ENCODE data around the gene TPCN2. TPM values are rescaled to one million over a fixed set of nuclear protein-coding genes. Genes with fewer than 3 reads are reported as not detected.

TPCN2 gene
- total RNA-seq, 1 experiment from 2014 or later, result 15.2 TPM

DNA sequence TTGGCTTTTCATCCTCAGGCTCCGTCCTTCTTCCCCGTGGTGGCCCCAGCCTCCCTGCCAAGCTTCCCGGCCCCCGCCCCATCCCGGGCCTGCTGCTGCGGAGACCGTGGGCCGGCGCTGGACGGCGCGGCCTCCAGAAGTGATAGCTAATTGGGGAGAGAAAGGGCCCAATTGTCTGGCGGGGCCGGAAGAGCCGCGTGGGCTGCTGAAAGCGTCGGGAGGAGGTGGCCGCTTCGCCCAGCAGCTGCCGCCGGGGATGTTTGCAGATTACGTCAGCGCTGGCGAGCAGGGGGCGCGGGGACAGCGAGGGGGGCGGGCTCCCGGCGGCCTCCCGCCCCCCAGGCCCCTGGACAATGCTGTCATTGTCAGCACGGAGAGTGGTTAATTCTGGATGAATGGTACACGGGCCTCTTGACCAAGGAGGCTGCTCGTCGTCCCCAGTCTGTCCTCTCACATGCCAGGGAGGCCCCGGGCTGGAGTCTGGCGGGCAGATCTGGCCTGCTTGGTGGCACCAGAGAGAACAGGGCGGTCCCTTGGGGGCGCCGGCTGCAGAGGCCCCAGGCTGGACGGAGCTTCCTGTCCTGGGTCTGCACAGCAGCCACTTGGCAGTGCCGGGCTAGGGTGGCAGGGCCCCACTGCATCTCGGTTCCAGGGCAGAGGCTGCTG lies 108.6 kb downstream of the TPCN2 start (continued):
- TF ChIP-seq REST (IDR thresholded peaks at IDR 0.05; ENCODE audit: low read depth) (no peak), JUND (IDR thresholded peaks at IDR 0.05) (no peak), EZH2phosphoT487 (IDR thresholded peaks at IDR 0.05; ENCODE audit: borderline replicate concordance) (no peak), TCF7L2 (IDR thresholded peaks at IDR 0.05; ENCODE audit: borderline replicate concordance, extremely low read depth, insufficient read depth, insufficient read length) (no peak), EGR1 (IDR thresholded peaks at IDR 0.05; ENCODE audit: low read depth) (no peak), CBX3 (IDR thresholded peaks at IDR 0.05; ENCODE audit: low read depth) (no peak), YY1 (IDR thresholded peaks at IDR 0.05; ENCODE audit: extremely low read depth, insufficient replicate concordance, low read depth, low read length) (no peak), RAD21 (IDR thresholded peaks at IDR 0.05; ENCODE audit: low read depth) (no peak)

- no peaks in the 10 kb centered on the region for H3K9me3 ChIP-seq (ENCODE audit: control insufficient read depth in 1 of 2, insufficient read depth in 1 of 2, low read depth in 1 of 2, low read length in 2 of 2)
- H4K20me1 ChIP-seq (ENCODE audit: insufficient read depth), result no peaks in the 10 kb centered on the region
- H3K79me2 ChIP-seq (ENCODE audit: insufficient read depth, low read length), result no peaks in the 10 kb centered on the region
- no peak overlapping the region for H3K4me3 ChIP-seq (replicated peaks in 1 of 2; ENCODE audit: low read depth in 1 of 2, low read length in 2 of 2)
- intact Hi-C loops (cut with micrococcal nuclease), result no loop called here
- TF ChIP-seq TCF7L2 (IDR thresholded peaks at IDR 0.05; ENCODE audit: borderline replicate concordance, extremely low read depth, insufficient read depth, insufficient read length) (no peak), RAD21 (IDR thresholded peaks at IDR 0.05; ENCODE audit: low read depth) (no peak), POLR2A (IDR thresholded peaks at IDR 0.05; ENCODE audit: borderline replicate concordance, extremely low read depth, insufficient read depth, insufficient read length) (no peak), EZH2 (IDR thresholded peaks at IDR 0.05) (no peak), JUND (IDR thresholded peaks at IDR 0.05) (no peak), FOSL1 (IDR thresholded peaks at IDR 0.05; ENCODE audit: low read depth) (no peak), ELF1 (IDR thresholded peaks at IDR 0.05; ENCODE audit: borderline replicate concordance, low read depth) (no peak), EGR1 (IDR thresholded peaks at IDR 0.05; ENCODE audit: low read depth) (no peak), CEBPB (IDR thresholded peaks at IDR 0.05; ENCODE audit: low read depth) (no peak), YY1 (IDR thresholded peaks at IDR 0.05; ENCODE audit: extremely low read depth, insufficient replicate concordance, low read depth, low read length) (no peak), POLR2AphosphoS5 (IDR thresholded peaks at IDR 0.05; ENCODE audit: low read depth, low read length) (no peak), ZFX (IDR thresholded peaks at IDR 0.05) (no peak), SIN3A (IDR thresholded peaks at IDR 0.05; ENCODE audit: low read depth) (no peak), ZNF274 (IDR thresholded peaks at IDR 0.05; ENCODE audit: low read depth, low read length) (no peak)
- TF ChIP-seq, protein P1, sequence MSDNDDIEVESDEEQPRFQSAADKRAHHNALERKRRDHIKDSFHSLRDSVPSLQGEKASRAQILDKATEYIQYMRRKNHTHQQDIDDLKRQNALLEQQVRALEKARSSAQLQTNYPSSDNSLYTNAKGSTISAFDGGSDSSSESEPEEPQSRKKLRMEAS (IDR thresholded peaks at IDR 0.05), result no peak
- RAD21 ChIA-PET (ENCODE audit: low non-redundant PET in 1 of 2, low total read pairs in 2 of 2, uncharacterized antibody in 2 of 2, unreplicated experiment in 2 of 2), result no interaction called here
- no peak overlapping the region for H3K27ac ChIP-seq (ENCODE audit: low read depth, low read length)
- H2AFZ ChIP-seq (ENCODE audit: low read depth, low read length, poor library complexity, severe bottlenecking), result no peak overlapping the region
- H3K4me2 ChIP-seq (ENCODE audit: low read length), result no peak overlapping the region
- H3K9ac ChIP-seq (ENCODE audit: low read length), result no peak overlapping the region
- BruUV-seq (replicated peaks), result no TSS peak
- ATAC-seq (no peak), DNase-seq (ENCODE audit: low read depth, low spot score) (no peak)
- no peaks in the 10 kb centered on the region for H3K27me3 ChIP-seq (ENCODE audit: insufficient read depth, low read length)
- POLR2A ChIA-PET, result no interaction called here
- CTCF ChIA-PET, result no interaction called here
- 0 out of 2 replicates have a peak, but pooled peaks cover 2% of the 10 kb centered on the region for H3K9me2 ChIP-seq (ENCODE audit: insufficient read depth)
- H3K4me1 ChIP-seq (ENCODE audit: control insufficient read depth in 1 of 2, insufficient read depth in 2 of 2, low read length in 2 of 2), result no peaks in the 10 kb centered on the region
- no peaks in the 10 kb centered on the region for H3K36me3 ChIP-seq (ENCODE audit: control insufficient read depth in 1 of 2, insufficient read depth in 2 of 2, low read length in 2 of 2)
Measured at GRCh38 chr11:69157822-69158231, 109.1 kb downstream of the TPCN2 start.
